ENCODE data around the gene DDX11.
"Not testable (repeated sequence)": the region's sequence is repeated elsewhere in the genome, so short reads cannot be mapped to it uniquely, and the experiment has no call there.

- not testable (repeated sequence) for TF ChIP-seq CTCF, POLR2A, POLR2AphosphoS5, EP300 (IDR thresholded peaks at IDR 0.05)
Observed at GRCh38 chr12:31104220-31104619, 30.6 kb downstream of the DDX11 start.
